A673 (cell line): ENCODE results near the gene SHC1. TPM values are rescaled to one million over a fixed set of nuclear protein-coding genes. Genes with fewer than 3 reads are reported as not detected.

Experiments
- BruUV-seq: library from RNA; stranded (reverse); fragments of 400-500 nt; replicated peaks from 2 replicates; lab custom pipeline; 2021; lab: Mats Ljungman, UMichigan
- CTCF ChIA-PET: fragments of 300-600 bp; sonication (Branson Sonifier 250); formaldehyde crosslinking; loops from one replicate; lab custom pipeline; 2022; ENCODE audit warnings: antibody characterized with exemption; lab: Charles Lee
- POLR2A ChIA-PET: fragments of 300-600 bp; sonication (Branson Sonifier 250); formaldehyde crosslinking; loops from one replicate; lab custom pipeline; 2022; ENCODE audit warnings: antibody characterized with exemption; ENCODE audit not compliant: low non-redundant PET; lab: Charles Lee
- DNase-seq: peaks from one replicate; pipeline ENCODE4 v3.0.0-alpha.2; 2015; ENCODE audit warnings: low spot score
- H3K27ac ChIP-seq: fragments of 200-600 bp; sonication (generic); 2 replicates; pipeline ENCODE4 v1.5.1; 2016; ENCODE audit warnings: mixed run types, low read depth, mild to moderate bottlenecking, mixed read lengths, antibody characterized with exemption, low read length; ENCODE audit not compliant: poor library complexity, severe bottlenecking
- H3K27me3 ChIP-seq: fragments of 200-600 bp; sonication (generic); replicated peaks from 2 replicates; pipeline ENCODE4 v1.6.1; 2017; ENCODE audit warnings: mixed run types, low read depth, mild to moderate bottlenecking, mixed read lengths, antibody characterized with exemption, low read length; ENCODE audit not compliant: insufficient read depth, poor library complexity
- H3K36me3 ChIP-seq: fragments of 200-600 bp; sonication (generic); 2 replicates; pipeline ENCODE4 v1.6.1; 2016; ENCODE audit warnings: mixed run types, mild to moderate bottlenecking, mixed read lengths, antibody characterized with exemption, low read length; ENCODE audit not compliant: insufficient read depth, poor library complexity, severe bottlenecking
- H3K4me1 ChIP-seq: fragments of 200-600 bp; sonication (generic); 2 replicates; pipeline ENCODE4 v1.6.1; 2017; ENCODE audit warnings: mixed run types, mild to moderate bottlenecking, mixed read lengths, antibody characterized with exemption, low read length; ENCODE audit not compliant: insufficient read depth, poor library complexity, severe bottlenecking
- H3K4me3 ChIP-seq: fragments of 200-600 bp; sonication (generic); 2 replicates; pipeline ENCODE4 v1.5.1; 2016; ENCODE audit warnings: low read depth, mixed run types, mild to moderate bottlenecking, mixed read lengths, low read length; ENCODE audit not compliant: poor library complexity, severe bottlenecking
- H3K9me3 ChIP-seq: fragments of 200-600 bp; sonication (generic); 2 replicates; pipeline ENCODE4 v1.6.1; 2016; ENCODE audit warnings: mixed run types, low read depth, mild to moderate bottlenecking, mixed read lengths, antibody characterized with exemption, low read length; ENCODE audit not compliant: poor library complexity, severe bottlenecking
- EZH2 ChIP-seq: fragments of 200-600 bp; sonication (generic); IDR thresholded peaks from 2 replicates; pipeline ENCODE4 v1.6.1; 2017; ENCODE audit warnings: borderline replicate concordance, low read depth, mild to moderate bottlenecking, mixed read lengths, antibody characterized with exemption, low read length; ENCODE audit not compliant: poor library complexity, severe bottlenecking
- intact Hi-C: fragments of 100-400 bp; cut with micrococcal nuclease; formaldehyde crosslinking; loops from one replicate; pipeline ENCODE4 v1.10.0; 2022; ENCODE audit not compliant: unreplicated experiment
- total RNA-seq: library from RNA; stranded (reverse); gene quantifications from 2 replicates; pipeline ENCODE4 v1.2.3, GENCODE V29; 2021
- TF ChIP-seq, protein P1 (sequence below): fragments of 300-800, 200-600 bp; sonication (generic); conservative IDR thresholded peaks from 2 replicates; pipeline ENCODE4 v1.5.1; 2017; ENCODE audit warnings: low read depth, mild to moderate bottlenecking, antibody characterized with exemption, low read length, moderate library complexity, mixed read lengths

SHC1 gene
- total RNA-seq, 1 experiment from 2014 or later = 204 TPM

DNA sequence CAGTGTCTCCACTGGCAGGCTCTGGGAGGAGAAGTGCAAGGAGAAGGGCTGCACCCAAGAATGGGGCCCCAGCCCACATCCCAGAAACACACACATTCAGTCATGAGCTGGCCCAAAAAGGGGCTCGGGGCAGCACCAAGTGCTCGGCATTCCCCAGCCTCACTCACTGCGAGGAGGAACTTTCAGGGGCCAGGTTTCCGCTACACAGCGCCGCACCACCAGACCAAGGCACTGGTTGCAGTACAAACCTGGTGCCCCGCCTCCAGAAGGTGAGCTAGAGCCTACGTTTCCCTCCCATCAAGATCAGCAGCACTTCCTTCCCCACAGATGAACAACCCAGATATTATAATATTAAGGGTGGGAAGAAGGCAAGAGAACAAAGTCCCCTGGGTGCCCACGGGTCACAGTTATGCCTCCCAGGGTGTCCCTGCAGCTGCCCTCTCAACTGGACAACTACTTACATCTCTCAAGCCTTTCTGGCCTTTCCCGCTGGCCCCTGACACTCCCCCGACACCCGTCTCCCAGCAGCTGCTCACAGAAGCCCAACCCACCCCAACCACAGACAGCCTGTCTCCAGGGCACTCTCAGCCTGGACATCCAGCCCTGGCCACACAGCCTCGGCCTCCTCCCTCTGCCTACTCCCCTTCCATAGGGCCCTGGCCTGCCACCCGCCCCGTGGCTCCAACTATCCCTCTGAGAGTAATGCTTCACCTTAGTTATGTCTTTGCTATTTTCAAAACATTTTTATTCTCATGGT, 18.5 kb downstream of the SHC1 start:
- ChIA-PET POLR2A (no interaction called here), CTCF (no interaction called here)
- Histone ChIP-seq H3K36me3 (peaks cover 3% of the 10 kb centered on the region), H3K27me3 (no peaks in the 10 kb centered on the region), H3K27ac (no peak overlapping the region), H3K4me1 (peaks cover 13% of the 10 kb centered on the region), H3K4me3 (no peak overlapping the region), H3K9me3 (no peaks in the 10 kb centered on the region)
- no TSS peak for BruUV-seq
- no peak for TF ChIP-seq EZH2
- TF ChIP-seq, protein P1, sequence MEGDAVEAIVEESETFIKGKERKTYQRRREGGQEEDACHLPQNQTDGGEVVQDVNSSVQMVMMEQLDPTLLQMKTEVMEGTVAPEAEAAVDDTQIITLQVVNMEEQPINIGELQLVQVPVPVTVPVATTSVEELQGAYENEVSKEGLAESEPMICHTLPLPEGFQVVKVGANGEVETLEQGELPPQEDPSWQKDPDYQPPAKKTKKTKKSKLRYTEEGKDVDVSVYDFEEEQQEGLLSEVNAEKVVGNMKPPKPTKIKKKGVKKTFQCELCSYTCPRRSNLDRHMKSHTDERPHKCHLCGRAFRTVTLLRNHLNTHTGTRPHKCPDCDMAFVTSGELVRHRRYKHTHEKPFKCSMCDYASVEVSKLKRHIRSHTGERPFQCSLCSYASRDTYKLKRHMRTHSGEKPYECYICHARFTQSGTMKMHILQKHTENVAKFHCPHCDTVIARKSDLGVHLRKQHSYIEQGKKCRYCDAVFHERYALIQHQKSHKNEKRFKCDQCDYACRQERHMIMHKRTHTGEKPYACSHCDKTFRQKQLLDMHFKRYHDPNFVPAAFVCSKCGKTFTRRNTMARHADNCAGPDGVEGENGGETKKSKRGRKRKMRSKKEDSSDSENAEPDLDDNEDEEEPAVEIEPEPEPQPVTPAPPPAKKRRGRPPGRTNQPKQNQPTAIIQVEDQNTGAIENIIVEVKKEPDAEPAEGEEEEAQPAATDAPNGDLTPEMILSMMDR = no peak
- no peak for DNase-seq
- intact Hi-C loops = no loop called here

DNA sequence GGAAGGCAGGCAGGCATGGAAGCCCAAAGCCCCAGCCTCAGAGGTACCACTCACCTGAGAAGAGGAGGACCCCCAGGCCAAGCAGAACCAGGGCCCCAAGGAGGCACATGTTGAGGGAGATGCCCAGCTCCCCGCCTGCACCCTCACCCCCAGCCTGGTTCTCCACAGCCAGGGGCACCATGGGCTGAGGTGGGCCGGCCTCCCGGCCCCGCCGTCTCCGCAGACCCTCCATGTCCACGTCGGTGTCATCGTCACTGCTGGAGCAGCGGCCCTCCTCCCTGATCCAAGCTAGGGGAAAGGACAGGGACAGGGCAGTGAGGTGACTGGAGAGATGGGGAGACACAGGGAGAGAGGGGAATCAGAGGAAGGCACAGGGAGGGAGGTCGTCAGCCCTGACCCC, 22.5 kb downstream of the SHC1 start:
- ChIA-PET CTCF (no interaction called here), POLR2A (no interaction called here)
- H3K9me3 ChIP-seq = no peaks in the 10 kb centered on the region
- H3K4me3 ChIP-seq = no peak overlapping the region
- no TSS peak for BruUV-seq
- no peak overlapping the region for H3K27ac ChIP-seq
- TF ChIP-seq, protein P1 = no peak
- TF ChIP-seq EZH2 = no peak
- peaks cover 4% of the 10 kb centered on the region for H3K4me1 ChIP-seq
- intact Hi-C loops = no loop called here
- no peak for DNase-seq
- H3K36me3 ChIP-seq = peaks cover 3% of the 10 kb centered on the region
- H3K27me3 ChIP-seq = no peaks in the 10 kb centered on the region

DNA sequence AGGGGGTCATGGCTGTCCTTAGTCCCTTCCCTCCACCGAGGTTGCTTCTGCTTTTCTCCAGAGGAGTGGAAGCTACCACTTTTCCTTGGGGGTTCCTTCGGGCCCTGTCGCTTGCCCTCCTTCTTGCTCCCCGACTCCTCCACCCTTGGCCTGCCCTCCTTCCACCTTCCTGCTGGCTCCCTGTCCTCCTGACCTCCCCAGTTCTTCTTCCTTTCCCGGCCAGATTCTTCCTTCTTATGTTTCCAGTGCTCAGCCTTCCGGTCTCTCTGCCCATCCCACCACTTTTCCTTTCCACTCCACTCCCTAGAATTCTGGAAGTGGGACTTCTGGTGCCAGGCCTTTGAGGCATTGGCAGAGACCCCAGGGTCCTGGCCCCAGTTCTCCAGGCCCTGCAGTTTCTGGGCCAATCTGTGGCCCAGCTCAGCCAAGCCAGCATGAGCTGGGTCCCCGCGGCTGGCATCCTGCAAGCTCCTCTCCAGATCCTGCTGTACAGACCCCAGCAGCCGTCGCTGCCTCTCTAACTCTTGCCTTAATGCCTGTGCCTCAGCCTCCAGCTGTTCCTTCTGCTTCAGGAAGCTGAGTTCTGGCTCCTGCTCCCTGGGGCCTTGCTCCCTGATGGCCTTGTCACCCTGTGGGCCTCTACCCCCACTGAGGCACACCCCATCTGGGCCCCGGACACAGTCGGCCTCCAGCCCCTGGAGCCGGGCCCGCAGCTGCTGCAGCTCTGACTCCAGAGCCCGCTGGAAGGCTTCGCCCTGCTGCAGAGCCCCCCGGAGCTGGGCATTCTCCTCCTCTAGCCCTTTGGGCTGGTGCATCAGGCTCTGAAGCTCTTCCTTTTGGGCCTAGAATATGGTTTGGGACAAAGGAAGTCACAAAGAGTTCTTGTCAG, 24.3 kb downstream of the SHC1 start:
- Histone ChIP-seq H3K4me1 (peaks cover 20% of the 10 kb centered on the region), H3K4me3 (no peak overlapping the region), H3K36me3 (peaks cover 3% of the 10 kb centered on the region), H3K9me3 (no peaks in the 10 kb centered on the region), H3K27ac (no peak overlapping the region), H3K27me3 (no peaks in the 10 kb centered on the region)
- ChIA-PET POLR2A (no interaction called here), CTCF (interaction anchor here (0.6 to 0.9 kb wide), 2 partner anchors 10 to 514 kb away, joined by 3 to 5 read pairs; partner anchors contain the start of gene PBXIP1)
- no TSS peak for BruUV-seq
- intact Hi-C loops = no loop called here
- DNase-seq = no peak
- TF ChIP-seq, protein P1 = no peak
- no peak for TF ChIP-seq EZH2
